Activated CD4-positive, alpha-beta memory T cell treated with anti-CD3 and anti-CD28 coated beads for 36 hours (primary cell): ENCODE results near the gene MRPS18A. TPM values are rescaled to one million over a fixed set of nuclear protein-coding genes. Genes with fewer than 3 reads are reported as not detected.

Experiments
- total RNA-seq, 2 experiments: library from RNA; stranded (reverse); gene quantifications; one replicate each; pipeline ENCODE4 v1.2.3, GENCODE V29; 2021

Gene MRPS18A
- total RNA-seq, 2 experiments from 2014 or later, result 46.9 to 50.5 TPM

Other genes with a start within 250 kb of the MRPS18A start
- 1 to 10 TPM; 1.6 TPM for gene DLK2, start 232.2 kb downstream of the MRPS18A start, total RNA-seq
- gene TJAP1, start 210.2 kb downstream of the MRPS18A start, total RNA-seq, result 10 to 100 TPM; 30.5 to 36.2 TPM
- gene LRRC73, start 177.4 kb downstream of the MRPS18A start, total RNA-seq, result under 1 TPM in 1 of 2 experiments, not detected in 1; 0.12 TPM
- 10 to 100 TPM; 38.3 to 39.3 TPM for gene YIPF3, start 170.9 kb downstream of the MRPS18A start, total RNA-seq
- 10 to 100 TPM; 46.8 to 49.5 TPM for gene POLR1C, start 170.7 kb downstream of the MRPS18A start, total RNA-seq
- gene XPO5, start 111.8 kb downstream of the MRPS18A start, total RNA-seq, result 10 to 100 TPM; 83.7 to 97.9 TPM
- gene POLH, start 111.6 kb downstream of the MRPS18A start, total RNA-seq, result 10 to 100 TPM; 52.1 to 52.5 TPM
- gene GTPBP2, start 58.5 kb downstream of the MRPS18A start, total RNA-seq, result 10 to 100 TPM; 72.6 to 72.8 TPM
- 10 to 100 TPM; 29.1 to 31.6 TPM for gene MAD2L1BP, start 52.0 kb downstream of the MRPS18A start, total RNA-seq
- not detected for gene RSPH9, start 42.8 kb downstream of the MRPS18A start, total RNA-seq
- 10 to 100 TPM; 28.9 to 35.1 TPM for gene VEGFA, start 82.4 kb upstream of the MRPS18A start, total RNA-seq